SJSA1 (cell line): ENCODE data around the gene OR8D1. TPM values are rescaled to one million over a fixed set of nuclear protein-coding genes. Genes with fewer than 3 reads are reported as not detected.

Source experiments
- DNase-seq, 2 experiments: peaks; one replicate each; pipeline ENCODE4 v3.0.0-alpha.2; 2015 to 2020; ENCODE audit warnings: low spot score in 2 of 2, low read depth in 1 of 2
- H3K27ac ChIP-seq: fragments of 250-450 bp; sonication (Bioruptor Pico); 2 replicates; pipeline ENCODE4 v1.5.1; 2020; ENCODE audit warnings: mild to moderate bottlenecking, moderate library complexity
- H3K27me3 ChIP-seq: fragments of 250-450 bp; sonication (Bioruptor Pico); replicated peaks from 2 replicates; pipeline ENCODE4 v1.5.1; 2020; ENCODE audit warnings: mild to moderate bottlenecking, moderate library complexity
- H3K36me3 ChIP-seq: fragments of 250-450 bp; sonication (Bioruptor Pico); 2 replicates; pipeline ENCODE4 v1.5.1; 2020; ENCODE audit warnings: mild to moderate bottlenecking
- H3K4me1 ChIP-seq: fragments of 250-450 bp; sonication (Bioruptor Pico); replicated peaks from 2 replicates; pipeline ENCODE4 v1.6.1; 2021; ENCODE audit warnings: mild to moderate bottlenecking
- H3K4me3 ChIP-seq: fragments of 250-450 bp; sonication (Bioruptor Pico); 2 replicates; pipeline ENCODE4 v1.5.1; 2020; ENCODE audit warnings: mild to moderate bottlenecking
- H3K9me3 ChIP-seq: fragments of 250-450 bp; sonication (Bioruptor Pico); replicated peaks from 2 replicates; pipeline ENCODE4 v1.5.1; 2020; ENCODE audit warnings: mild to moderate bottlenecking
- total RNA-seq: library from RNA; depleted of rRNA; stranded (reverse); fragments of >200 nt; shearing (Covaris generic); gene quantifications from 2 replicates; pipeline ENCODE4 v1.2.3, GENCODE V29; 2014; rRNA removed

The OR8D1 gene
- not detected in 2 replicates for total RNA-seq

- no peak within 1 kb of the TSS for H3K4me3 ChIP-seq
- H3K27me3 ChIP-seq, result no peaks in the 10 kb centered on the region
- H3K9me3 ChIP-seq, result no peaks in the 10 kb centered on the region
- no peak for DNase-seq
- H3K27ac ChIP-seq, result peak within 1 kb of the TSS; percentile 42; the same call in 1 of the 2 replicates
- peaks cover 19% of the 10 kb centered on the region for H3K4me1 ChIP-seq
- H3K36me3 ChIP-seq, result no peaks in the 10 kb centered on the region
These were observed at the start of gene OR8D1 for GRCh38 chr11:124313849-124314248. OR8D1 (minus strand) TSS chr11:124313949; CDS start chr11:124310766, 3,183 bp downstream.

- no peak for DNase-seq
- no peaks in the 10 kb centered on the region for H3K27me3 ChIP-seq
- no peaks in the 10 kb centered on the region for H3K36me3 ChIP-seq
- no peak overlapping the region for H3K27ac ChIP-seq
- no peaks in the 10 kb centered on the region for H3K9me3 ChIP-seq
- H3K4me3 ChIP-seq, result no peak overlapping the region
- H3K4me1 ChIP-seq, result no peaks in the 10 kb centered on the region
These were observed 45.8 kb upstream of the OR8D1 start for GRCh38 chr11:124359566-124359965.

- H3K36me3 ChIP-seq, result no peaks in the 10 kb centered on the region
- no peaks in the 10 kb centered on the region for H3K27me3 ChIP-seq
- H3K4me1 ChIP-seq, result no peaks in the 10 kb centered on the region
- H3K9me3 ChIP-seq, result no peaks in the 10 kb centered on the region
- DNase-seq, result no peak
- H3K27ac ChIP-seq, result no peak overlapping the region
- H3K4me3 ChIP-seq, result no peak overlapping the region
These were observed 32.7 kb upstream of the OR8D1 start for GRCh38 chr11:124346311-124346955.

- no peaks in the 10 kb centered on the region for H3K9me3 ChIP-seq
- peak in 1 of 2 experiments; percentile 19 for DNase-seq
- no peak overlapping the region for H3K4me3 ChIP-seq
- no peaks in the 10 kb centered on the region for H3K4me1 ChIP-seq
- H3K27ac ChIP-seq, result no peak overlapping the region
- no peaks in the 10 kb centered on the region for H3K27me3 ChIP-seq
- H3K36me3 ChIP-seq, result no peaks in the 10 kb centered on the region
These were observed 30.6 kb upstream of the OR8D1 start for GRCh38 chr11:124344346-124344745.

GRCh38 chr11:124340142-124340447 lies 26.3 kb upstream of the OR8D1 start:
- no peaks in the 10 kb centered on the region for H3K36me3 ChIP-seq
- H3K9me3 ChIP-seq, result no peaks in the 10 kb centered on the region
- H3K27ac ChIP-seq, result no peak overlapping the region
- H3K4me3 ChIP-seq, result no peak overlapping the region
- H3K27me3 ChIP-seq, result no peaks in the 10 kb centered on the region
- no peak for DNase-seq
- no peaks in the 10 kb centered on the region for H3K4me1 ChIP-seq

- Histone ChIP-seq H3K27me3 (no peaks in the 10 kb centered on the region), H3K4me1 (no peaks in the 10 kb centered on the region), H3K4me3 (no peak overlapping the region), H3K27ac (no peak overlapping the region), H3K36me3 (no peaks in the 10 kb centered on the region), H3K9me3 (no peaks in the 10 kb centered on the region)
- DNase-seq, result no peak
These were observed 25.8 kb upstream of the OR8D1 start for GRCh38 chr11:124339396-124340141.

GRCh38 chr11:124331873-124332272 lies 18.1 kb upstream of the OR8D1 start:
- no peaks in the 10 kb centered on the region for H3K9me3 ChIP-seq
- H3K36me3 ChIP-seq, result no peaks in the 10 kb centered on the region
- no peak overlapping the region for H3K27ac ChIP-seq
- no peaks in the 10 kb centered on the region for H3K27me3 ChIP-seq
- no peak overlapping the region for H3K4me3 ChIP-seq
- no peaks in the 10 kb centered on the region for H3K4me1 ChIP-seq
- no peak for DNase-seq

- no peaks in the 10 kb centered on the region for H3K9me3 ChIP-seq
- H3K4me1 ChIP-seq, result no peaks in the 10 kb centered on the region
- H3K36me3 ChIP-seq, result no peaks in the 10 kb centered on the region
- no peak overlapping the region for H3K27ac ChIP-seq
- DNase-seq, result no peak
- no peaks in the 10 kb centered on the region for H3K27me3 ChIP-seq
- H3K4me3 ChIP-seq, result no peak overlapping the region
These were observed 16.2 kb upstream of the OR8D1 start for GRCh38 chr11:124329787-124330478.

GRCh38 chr11:124327775-124328174 lies 14.0 kb upstream of the OR8D1 start:
- H3K4me3 ChIP-seq, result no peak overlapping the region
- no peak for DNase-seq
- no peak overlapping the region for H3K27ac ChIP-seq
- H3K4me1 ChIP-seq, result no peaks in the 10 kb centered on the region
- H3K36me3 ChIP-seq, result no peaks in the 10 kb centered on the region
- H3K9me3 ChIP-seq, result no peaks in the 10 kb centered on the region
- H3K27me3 ChIP-seq, result no peaks in the 10 kb centered on the region

GRCh38 chr11:124322356-124322755 lies 8.6 kb upstream of the OR8D1 start:
- Histone ChIP-seq H3K36me3 (no peaks in the 10 kb centered on the region), H3K4me1 (no peaks in the 10 kb centered on the region), H3K9me3 (no peaks in the 10 kb centered on the region), H3K4me3 (no peak overlapping the region), H3K27ac (no peak overlapping the region), H3K27me3 (no peaks in the 10 kb centered on the region)
- no peak for DNase-seq

- Histone ChIP-seq H3K9me3 (no peaks in the 10 kb centered on the region), H3K4me1 (peaks cover under 1% of the 10 kb centered on the region), H3K27ac (no peak within 1 kb of the TSS), H3K27me3 (no peaks in the 10 kb centered on the region), H3K36me3 (no peaks in the 10 kb centered on the region), H3K4me3 (no peak within 1 kb of the TSS)
- no peak for DNase-seq
These were observed 6.3 kb upstream of the OR8D1 start, which contains the start of gene OR8D2 for GRCh38 chr11:124320097-124320496. OR8D2 (minus strand) TSS chr11:124320197; CDS start chr11:124320197, 0 bp downstream.

GRCh38 chr11:124315052-124315451 lies 1.3 kb upstream of the OR8D1 start:
- H3K4me3 ChIP-seq, result no peak overlapping the region
- peaks cover 19% of the 10 kb centered on the region for H3K4me1 ChIP-seq

GRCh38 chr11:124313131-124313530 lies 618 bp downstream of the OR8D1 start:
- no peaks in the 10 kb centered on the region for H3K36me3 ChIP-seq
- peaks cover 19% of the 10 kb centered on the region for H3K4me1 ChIP-seq
- H3K27ac ChIP-seq, result no peak overlapping the region
- no peaks in the 10 kb centered on the region for H3K27me3 ChIP-seq
- no peak for DNase-seq
- H3K9me3 ChIP-seq, result no peaks in the 10 kb centered on the region
- H3K4me3 ChIP-seq, result no peak overlapping the region

More at GRCh38 chr11:124315052-124315451, 1.3 kb upstream of the OR8D1 start:
- no peaks in the 10 kb centered on the region for H3K36me3 ChIP-seq
- H3K9me3 ChIP-seq, result no peaks in the 10 kb centered on the region
- DNase-seq, result peak; percentile 35 to 39
- H3K27me3 ChIP-seq, result no peaks in the 10 kb centered on the region
- H3K27ac ChIP-seq, result peak overlapping the region; percentile 42; the same call in 1 of the 2 replicates

GRCh38 chr11:124311670-124312069 lies 2.1 kb downstream of the OR8D1 start:
- H3K9me3 ChIP-seq, result no peaks in the 10 kb centered on the region
- H3K36me3 ChIP-seq, result no peaks in the 10 kb centered on the region
- peaks cover 19% of the 10 kb centered on the region for H3K4me1 ChIP-seq
- H3K27me3 ChIP-seq, result no peaks in the 10 kb centered on the region
- H3K4me3 ChIP-seq, result no peak overlapping the region
- H3K27ac ChIP-seq, result no peak overlapping the region
- DNase-seq, result no peak
